Brain microvascular endothelial cell (primary cell): ENCODE data around the gene PRKN.

ENCODE experiments used
- DNase-seq: peaks from one replicate; pipeline ENCODE4 v3.0.0-alpha.2; 2020
- H3K27ac ChIP-seq: fragments of 250-450 bp; sonication (Bioruptor Pico); 2 replicates; pipeline ENCODE4 v1.5.1; 2020; ENCODE audit warnings: mild to moderate bottlenecking, moderate library complexity
- H3K27me3 ChIP-seq: fragments of 250-450 bp; sonication (Bioruptor Pico); replicated peaks from 2 replicates; pipeline ENCODE4 v1.5.1; 2020; ENCODE audit warnings: mild to moderate bottlenecking
- H3K36me3 ChIP-seq: fragments of 250-450 bp; sonication (Bioruptor Pico); replicated peaks from 2 replicates; pipeline ENCODE4 v1.5.1; 2020; ENCODE audit warnings: mild to moderate bottlenecking
- H3K4me3 ChIP-seq: 2 replicates; pipeline ENCODE4 v1.5.1; 2011; ENCODE audit warnings: low read depth, mild to moderate bottlenecking, control low read depth, low read length, moderate library complexity
- CTCF ChIP-seq: IDR thresholded peaks from 2 replicates; pipeline ENCODE4 v1.5.1; 2011; ENCODE audit warnings: low read depth, mild to moderate bottlenecking, moderate library complexity, low read length, control low read depth, inconsistent platforms; ENCODE audit errors: missing control alignments
- in situ Hi-C: cut with HindIII; loops from 2 replicates; pipeline ENCODE4 v1.10.0; 2017; ENCODE audit warnings: low sequenced_read_pairs, low pct_ligation_motif_present

Gene PRKN

GRCh38 chr6:161477876-161478425, 1249.6 kb downstream of the PRKN start:
- H3K4me3 ChIP-seq: no peak overlapping the region
- in situ Hi-C loops: no loop called here
- no peaks in the 10 kb centered on the region for H3K27me3 ChIP-seq
- no peak for DNase-seq
- no peak overlapping the region for H3K27ac ChIP-seq
- no peaks in the 10 kb centered on the region for H3K36me3 ChIP-seq
- no peak for TF ChIP-seq CTCF

- no peak overlapping the region for H3K27ac ChIP-seq
- no peak for TF ChIP-seq CTCF
- in situ Hi-C loops: no loop called here
These were observed 1250.9 kb downstream of the PRKN start for GRCh38 chr6:161476711-161477110.

GRCh38 chr6:161465403-161465802, 1262.2 kb downstream of the PRKN start:
- in situ Hi-C loops: no loop called here

More at GRCh38 chr6:161476711-161477110, 1250.9 kb downstream of the PRKN start:
- H3K36me3 ChIP-seq: no peaks in the 10 kb centered on the region
- no peak for DNase-seq
- H3K4me3 ChIP-seq: no peak overlapping the region
- H3K27me3 ChIP-seq: no peaks in the 10 kb centered on the region

GRCh38 chr6:161463071-161463470, 1264.5 kb downstream of the PRKN start:
- Histone ChIP-seq H3K4me3 (no peak overlapping the region), H3K27me3 (no peaks in the 10 kb centered on the region), H3K27ac (no peak overlapping the region), H3K36me3 (no peaks in the 10 kb centered on the region)
- no peak for TF ChIP-seq CTCF
- DNase-seq: no peak
- in situ Hi-C loops: no loop called here

More at GRCh38 chr6:161465403-161465802, 1262.2 kb downstream of the PRKN start:
- TF ChIP-seq CTCF: no peak
- H3K4me3 ChIP-seq: no peak overlapping the region
- no peaks in the 10 kb centered on the region for H3K27me3 ChIP-seq
- no peak overlapping the region for H3K27ac ChIP-seq
- H3K36me3 ChIP-seq: no peaks in the 10 kb centered on the region
- DNase-seq: no peak

GRCh38 chr6:161462148-161462547, 1265.4 kb downstream of the PRKN start:
- no peaks in the 10 kb centered on the region for H3K36me3 ChIP-seq
- H3K4me3 ChIP-seq: no peak overlapping the region
- TF ChIP-seq CTCF: no peak
- no peaks in the 10 kb centered on the region for H3K27me3 ChIP-seq
- DNase-seq: no peak
- in situ Hi-C loops: no loop called here
- H3K27ac ChIP-seq: no peak overlapping the region

- no peak for TF ChIP-seq CTCF
- Histone ChIP-seq H3K27ac (no peak overlapping the region), H3K36me3 (no peaks in the 10 kb centered on the region), H3K27me3 (no peaks in the 10 kb centered on the region), H3K4me3 (no peak overlapping the region)
- DNase-seq: no peak
- in situ Hi-C loops: no loop called here
These were observed 1268.5 kb downstream of the PRKN start for GRCh38 chr6:161459008-161459615.
